ENCODE measurements around the gene GARIN5B. TPM values are rescaled to one million over a fixed set of nuclear protein-coding genes. Genes with fewer than 3 reads are reported as not detected.

The GARIN5B gene
- total and polyA plus RNA-seq, 7 donors, result not detected

GRCh38 chr19:55352549-55353145, 10.4 kb downstream of the GARIN5B start:
- H3K4me1 ChIP-seq, result peaks cover 0 to 19% (median 17%) of the 10 kb centered on the region in 4 donors
- 46 to 66% methylated on average over 25 of the region's 25 CpGs for WGBS, 2 donors
- H3K27ac ChIP-seq, result no peak overlapping the region
- intact Hi-C loops (cut with DNase I), result no loop called here
- H3K9me3 ChIP-seq, result no peaks in the 10 kb centered on the region
- peaks cover 28 to 73% (median 55%) of the 10 kb centered on the region in 3 donors for H3K27me3 ChIP-seq
- H3K4me3 ChIP-seq, result no peak overlapping the region
- DNase-seq, result no peak
- no peaks in the 10 kb centered on the region for H3K36me3 ChIP-seq
- TF ChIP-seq EP300 (IDR thresholded peaks at IDR 0.05), result no peak
- no peak for TF ChIP-seq POLR2A (IDR thresholded peaks at IDR 0.05)
- TF ChIP-seq CTCF (IDR thresholded peaks at IDR 0.05), result no peak
- TF ChIP-seq POLR2AphosphoS5 (IDR thresholded peaks at IDR 0.05), result no peak

- no peak overlapping the region for H3K4me3 ChIP-seq
- H3K36me3 ChIP-seq, result peaks cover 0 to 5% (median under 1%) of the 10 kb centered on the region in 4 donors
- no peak for DNase-seq
- peaks cover 28 to 72% (median 50%) of the 10 kb centered on the region in 3 donors for H3K27me3 ChIP-seq
- WGBS, 2 donors, result 65 to 69% methylated on average over 6 of the region's 6 CpGs
- H3K9me3 ChIP-seq, result no peaks in the 10 kb centered on the region
- no peak for TF ChIP-seq CTCF (IDR thresholded peaks at IDR 0.05)
- peaks cover 0 to 19% (median 17%) of the 10 kb centered on the region in 4 donors for H3K4me1 ChIP-seq
- no peak overlapping the region for H3K27ac ChIP-seq
- intact Hi-C loops (cut with DNase I), result no loop called here
Observed at GRCh38 chr19:55352040-55352439, 11.0 kb downstream of the GARIN5B start.

GRCh38 chr19:55350620-55351315, 12.3 kb downstream of the GARIN5B start:
- intact Hi-C loops (cut with DNase I), result no loop called here
- 58 to 67% methylated on average over 11 of the region's 11 CpGs for WGBS, 2 donors
- H3K27me3 ChIP-seq, result peaks cover 28 to 62% (median 50%) of the 10 kb centered on the region in 3 donors

GRCh38 chr19:55348317-55349034, 14.6 kb downstream of the GARIN5B start:
- Histone ChIP-seq H3K27ac (no peak overlapping the region), H3K4me3 (no peak overlapping the region), H3K27me3 (peaks cover 19 to 39% (median 32%) of the 10 kb centered on the region in 3 donors), H3K4me1 (peaks cover 0 to 5% (median 4%) of the 10 kb centered on the region in 4 donors), H3K36me3 (peaks cover 0 to 20% (median 6%) of the 10 kb centered on the region in 4 donors), H3K9me3 (no peaks in the 10 kb centered on the region)
- intact Hi-C loops (cut with DNase I), result no loop called here
- WGBS, 2 donors, result 81 to 82% methylated on average over 22 of the region's 22 CpGs
- TF ChIP-seq EP300 (IDR thresholded peaks at IDR 0.05), result no peak
- TF ChIP-seq CTCF (IDR thresholded peaks at IDR 0.05), result no peak
- no peak for TF ChIP-seq POLR2A (IDR thresholded peaks at IDR 0.05)
- no peak for TF ChIP-seq POLR2AphosphoS5 (IDR thresholded peaks at IDR 0.05)
- no peak for DNase-seq

More at GRCh38 chr19:55350620-55351315, 12.3 kb downstream of the GARIN5B start:
- Histone ChIP-seq H3K27ac (no peak overlapping the region), H3K9me3 (no peaks in the 10 kb centered on the region), H3K36me3 (peaks cover 0 to 14% (median 4%) of the 10 kb centered on the region in 4 donors), H3K4me3 (no peak overlapping the region), H3K4me1 (peaks cover 0 to 19% (median 17%) of the 10 kb centered on the region in 4 donors)
- no peak for DNase-seq
- TF ChIP-seq EP300 (IDR thresholded peaks at IDR 0.05), result no peak
- TF ChIP-seq POLR2A (IDR thresholded peaks at IDR 0.05), result no peak
- no peak for TF ChIP-seq POLR2AphosphoS5 (IDR thresholded peaks at IDR 0.05)
- no peak for TF ChIP-seq CTCF (IDR thresholded peaks at IDR 0.05)
